NB4 (cell line): ENCODE results near the gene CLIC3.

Source experiments
- MYC ChIP-seq: IDR thresholded peaks from 2 replicates; pipeline ENCODE4 v1.6.1; 2011; ENCODE audit warnings: low read depth, low read length
- TF ChIP-seq, protein P1 (sequence below): IDR thresholded peaks from one replicate; pipeline ENCODE4 v1.5.1; 2012; ENCODE audit warnings: low read depth, low read length
- TF ChIP-seq, protein P2 (sequence below): IDR thresholded peaks from 2 replicates; pipeline ENCODE4 v1.6.1; 2011; ENCODE audit warnings: low read depth, low read length

- TF ChIP-seq, protein P1, sequence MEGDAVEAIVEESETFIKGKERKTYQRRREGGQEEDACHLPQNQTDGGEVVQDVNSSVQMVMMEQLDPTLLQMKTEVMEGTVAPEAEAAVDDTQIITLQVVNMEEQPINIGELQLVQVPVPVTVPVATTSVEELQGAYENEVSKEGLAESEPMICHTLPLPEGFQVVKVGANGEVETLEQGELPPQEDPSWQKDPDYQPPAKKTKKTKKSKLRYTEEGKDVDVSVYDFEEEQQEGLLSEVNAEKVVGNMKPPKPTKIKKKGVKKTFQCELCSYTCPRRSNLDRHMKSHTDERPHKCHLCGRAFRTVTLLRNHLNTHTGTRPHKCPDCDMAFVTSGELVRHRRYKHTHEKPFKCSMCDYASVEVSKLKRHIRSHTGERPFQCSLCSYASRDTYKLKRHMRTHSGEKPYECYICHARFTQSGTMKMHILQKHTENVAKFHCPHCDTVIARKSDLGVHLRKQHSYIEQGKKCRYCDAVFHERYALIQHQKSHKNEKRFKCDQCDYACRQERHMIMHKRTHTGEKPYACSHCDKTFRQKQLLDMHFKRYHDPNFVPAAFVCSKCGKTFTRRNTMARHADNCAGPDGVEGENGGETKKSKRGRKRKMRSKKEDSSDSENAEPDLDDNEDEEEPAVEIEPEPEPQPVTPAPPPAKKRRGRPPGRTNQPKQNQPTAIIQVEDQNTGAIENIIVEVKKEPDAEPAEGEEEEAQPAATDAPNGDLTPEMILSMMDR: no peak
- TF ChIP-seq, protein P2, sequence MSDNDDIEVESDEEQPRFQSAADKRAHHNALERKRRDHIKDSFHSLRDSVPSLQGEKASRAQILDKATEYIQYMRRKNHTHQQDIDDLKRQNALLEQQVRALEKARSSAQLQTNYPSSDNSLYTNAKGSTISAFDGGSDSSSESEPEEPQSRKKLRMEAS: no peak
- no peak for TF ChIP-seq MYC
Observed at GRCh38 chr9:136983656-136984314, 12.6 kb downstream of the CLIC3 start.
